ENCODE data around the gene KBTBD7. TPM values are rescaled to one million over a fixed set of nuclear protein-coding genes. Genes with fewer than 3 reads are reported as not detected.

Gene KBTBD7
- total RNA-seq, 2 experiments from 2014 or later, result 3.7 to 4.5 TPM

DNA sequence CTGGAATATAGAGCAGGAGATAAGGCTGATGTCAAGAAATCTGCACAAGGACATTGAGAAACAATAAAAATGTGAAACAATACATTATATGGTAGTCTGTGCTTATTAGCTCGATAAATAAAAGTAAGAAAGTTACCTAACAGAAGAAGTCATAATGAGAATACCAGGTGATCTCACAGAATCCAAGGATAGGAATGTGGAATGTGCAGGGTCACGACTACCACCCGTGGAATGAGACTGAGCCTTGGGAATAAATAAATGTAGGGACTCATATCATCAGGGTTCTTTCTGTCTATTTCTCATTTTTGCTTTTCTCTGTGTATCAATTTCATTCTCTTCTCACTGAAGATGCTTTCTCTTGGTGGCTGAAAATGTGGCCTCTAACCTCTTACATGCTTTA, 26.0 kb upstream of the KBTBD7 start:
- DNase-seq (no peak), ATAC-seq (no peak)
- Mint-ChIP-seq H3K4me1 (no peaks in the 10 kb centered on the region), H3K27ac (no peak overlapping the region), H3K4me3 (no peak overlapping the region), H3K9me3 (ENCODE audit: low read depth) (no peaks in the 10 kb centered on the region), H3K27me3 (no peaks in the 10 kb centered on the region), H3K36me3 (ENCODE audit: low read depth) (peaks cover 25% of the 10 kb centered on the region)
- intact Hi-C loops (cut with DNase I, micrococcal nuclease), result no loop called here
- ChIA-PET CTCF (interaction anchor here (0.6 to 3.1 kb wide), 6 partner anchors 9 to 1313 kb away, joined by 3 to 10 read pairs (median 4); no protein-coding TSS in a partner anchor), POLR2A (no interaction called here)

DNA sequence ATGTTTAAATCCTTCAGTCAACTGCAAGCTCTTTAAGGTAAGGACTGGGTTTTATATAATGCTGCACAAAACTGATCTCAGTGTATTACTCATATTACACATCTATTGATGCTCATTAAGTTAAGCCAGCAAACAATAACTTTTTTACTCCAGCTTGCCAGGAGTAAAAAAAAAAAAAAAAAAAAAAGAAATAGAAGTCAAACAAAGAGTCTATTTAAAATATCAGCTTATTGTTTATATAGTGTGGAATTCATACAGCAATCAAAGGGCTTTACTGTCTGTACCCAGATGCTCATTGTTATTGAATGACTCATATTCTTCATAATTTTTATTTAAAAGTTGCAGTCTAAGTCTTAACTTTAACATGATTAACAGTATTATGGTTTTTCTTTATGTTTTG, 21.8 kb upstream of the KBTBD7 start:
- Mint-ChIP-seq H3K27me3 (no peaks in the 10 kb centered on the region), H3K4me3 (no peak overlapping the region), H3K36me3 (ENCODE audit: low read depth) (peaks cover 18% of the 10 kb centered on the region), H3K4me1 (no peaks in the 10 kb centered on the region), H3K9me3 (ENCODE audit: low read depth) (peaks cover 6% of the 10 kb centered on the region), H3K27ac (no peak overlapping the region)
- DNase-seq (no peak), ATAC-seq (no peak)
- ChIA-PET CTCF (interaction anchor here (0.7 to 1.5 kb wide), 2 partner anchors 142 to 177 kb away, joined by 3 to 6 read pairs; no protein-coding TSS in a partner anchor), POLR2A (no interaction called here)
- intact Hi-C loops (cut with DNase I, micrococcal nuclease), result no loop called here

DNA sequence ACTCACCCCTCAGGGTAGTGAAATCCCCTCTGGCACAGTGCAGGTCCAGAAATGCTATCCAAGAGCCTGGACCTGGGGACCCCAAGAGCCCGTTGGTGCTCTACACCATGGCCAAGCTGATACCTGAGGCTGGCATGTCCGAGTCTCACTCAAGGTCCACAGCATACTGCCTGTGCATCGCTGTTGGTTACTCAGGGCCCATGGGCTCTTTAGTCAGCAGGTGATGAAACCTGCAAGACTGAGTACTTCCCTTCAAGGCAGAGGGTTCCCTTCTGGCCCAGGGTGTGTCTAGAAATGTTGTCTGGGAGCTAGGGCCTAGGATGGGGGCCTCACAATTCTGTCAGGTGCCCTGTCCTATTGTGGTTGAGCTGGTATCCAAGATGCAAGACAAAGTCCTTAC, 19.6 kb upstream of the KBTBD7 start:
- intact Hi-C loops (cut with DNase I, micrococcal nuclease), result no loop called here
- Mint-ChIP-seq H3K4me3 (no peak overlapping the region), H3K36me3 (ENCODE audit: low read depth) (peaks cover 12% of the 10 kb centered on the region), H3K9me3 (ENCODE audit: low read depth) (peaks cover 7% of the 10 kb centered on the region), H3K4me1 (no peaks in the 10 kb centered on the region), H3K27ac (no peak overlapping the region), H3K27me3 (no peaks in the 10 kb centered on the region)
- ChIA-PET POLR2A (no interaction called here), CTCF (interaction anchor here (1.1 kb wide), 1 partner anchor 9 kb away, joined by 3 read pairs; no protein-coding TSS in a partner anchor)
- ATAC-seq (no peak), DNase-seq (no peak)

- ATAC-seq (no peak), DNase-seq (no peak)
- no peaks in the 10 kb centered on the region for H3K4me1 Mint-ChIP-seq
- H3K9me3 Mint-ChIP-seq (ENCODE audit: low read depth), result peaks cover 7% of the 10 kb centered on the region
- H3K27ac Mint-ChIP-seq, result no peak overlapping the region
- intact Hi-C loops (cut with DNase I, micrococcal nuclease), result no loop called here
- H3K36me3 Mint-ChIP-seq (ENCODE audit: low read depth), result peaks cover 12% of the 10 kb centered on the region
- no peak overlapping the region for H3K4me3 Mint-ChIP-seq
- no peaks in the 10 kb centered on the region for H3K27me3 Mint-ChIP-seq
- ChIA-PET POLR2A (no interaction called here), CTCF (interaction anchor here (1.1 kb wide), 1 partner anchor 9 kb away, joined by 3 read pairs; no protein-coding TSS in a partner anchor)
Measured at GRCh38 chr13:41213316-41213715, 18.9 kb upstream of the KBTBD7 start.

DNA sequence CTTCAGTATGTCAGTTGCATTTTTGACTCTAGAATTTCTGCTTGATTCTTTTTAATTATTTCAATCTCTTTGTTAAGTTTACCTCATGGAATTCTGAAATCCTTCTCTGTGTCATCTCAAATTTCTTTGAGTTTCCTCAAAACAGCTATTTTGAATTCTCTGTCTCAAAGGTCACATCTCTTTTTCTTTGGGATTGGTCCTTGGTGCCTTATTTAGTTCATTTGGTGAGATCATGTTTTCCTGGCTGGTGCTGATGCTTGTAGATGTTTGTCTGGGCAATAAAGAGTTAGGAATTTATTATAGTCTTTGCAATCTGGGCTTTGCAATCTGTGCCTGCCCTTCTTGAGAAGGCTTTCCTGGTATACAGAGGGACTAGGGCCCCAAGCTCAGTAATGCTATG, 18.5 kb upstream of the KBTBD7 start:
- peaks cover 7% of the 10 kb centered on the region for H3K9me3 Mint-ChIP-seq (ENCODE audit: low read depth)
- H3K27ac Mint-ChIP-seq, result no peak overlapping the region
- DNase-seq (no peak), ATAC-seq (no peak)
- intact Hi-C loops (cut with DNase I, micrococcal nuclease), result no loop called here
- no peak overlapping the region for H3K4me3 Mint-ChIP-seq
- ChIA-PET CTCF (interaction anchor here (1.1 kb wide), 2 partner anchors 10 to 14 kb away, joined by 3 read pairs; no protein-coding TSS in a partner anchor), POLR2A (no interaction called here)
- no peaks in the 10 kb centered on the region for H3K27me3 Mint-ChIP-seq
- no peaks in the 10 kb centered on the region for H3K4me1 Mint-ChIP-seq
- H3K36me3 Mint-ChIP-seq (ENCODE audit: low read depth), result peaks cover 12% of the 10 kb centered on the region

DNA sequence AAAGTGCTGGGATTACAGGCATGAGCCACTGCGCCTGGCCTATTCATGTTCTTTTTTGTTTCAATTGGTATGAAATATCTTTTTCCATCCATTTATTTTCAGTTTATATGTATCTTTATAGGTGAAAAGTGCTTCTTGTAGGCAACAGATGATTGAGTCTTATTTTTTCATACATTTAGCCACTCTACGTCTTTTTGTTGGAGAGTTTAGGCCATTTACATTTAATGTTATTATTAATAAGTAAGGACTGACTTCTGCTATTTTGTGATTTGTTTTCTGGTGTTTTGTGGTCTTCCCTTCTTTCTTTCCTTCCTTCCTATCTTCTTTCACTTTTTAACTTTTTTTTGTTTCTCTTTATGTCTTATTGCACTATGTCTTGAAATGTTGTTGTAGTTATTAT, 16.7 kb upstream of the KBTBD7 start:
- no peak for ATAC-seq
- Mint-ChIP-seq H3K4me1 (no peaks in the 10 kb centered on the region), H3K27me3 (no peaks in the 10 kb centered on the region), H3K36me3 (ENCODE audit: low read depth) (peaks cover 9% of the 10 kb centered on the region), H3K4me3 (no peak overlapping the region), H3K9me3 (ENCODE audit: low read depth) (peaks cover 7% of the 10 kb centered on the region), H3K27ac (no peak overlapping the region)
- ChIA-PET POLR2A (no interaction called here), CTCF (no interaction called here)
- intact Hi-C loops (cut with DNase I, micrococcal nuclease), result no loop called here
- no peak for DNase-seq

DNA sequence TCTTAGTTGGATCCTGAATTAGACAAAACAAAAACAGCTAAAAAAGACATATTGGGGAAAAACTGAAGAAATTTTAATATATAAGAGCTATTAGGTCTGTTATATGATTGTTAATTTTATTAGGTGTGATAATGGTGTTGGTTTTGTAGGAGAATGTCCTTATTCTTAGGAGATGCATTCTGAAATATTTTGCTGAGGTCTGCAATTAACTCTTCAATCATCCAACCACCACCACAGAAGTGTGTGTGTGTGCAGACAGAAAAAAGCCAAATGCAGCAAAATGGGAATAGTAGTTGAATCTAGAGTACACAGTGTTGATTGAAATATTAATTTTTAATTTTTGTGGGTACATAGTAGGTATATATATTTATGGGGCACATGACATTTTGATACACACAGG, 12.1 kb upstream of the KBTBD7 start:
- H3K36me3 Mint-ChIP-seq (ENCODE audit: low read depth), result peaks cover 2% of the 10 kb centered on the region
- no peaks in the 10 kb centered on the region for H3K27me3 Mint-ChIP-seq
- intact Hi-C loops (cut with DNase I, micrococcal nuclease), result no loop called here
- no peak for ATAC-seq
- DNase-seq, result no peak
- H3K4me3 Mint-ChIP-seq, result no peak overlapping the region
- H3K27ac Mint-ChIP-seq, result no peak overlapping the region
- no peaks in the 10 kb centered on the region for H3K4me1 Mint-ChIP-seq
- peaks cover 3% of the 10 kb centered on the region for H3K9me3 Mint-ChIP-seq (ENCODE audit: low read depth)
- ChIA-PET POLR2A (no interaction called here), CTCF (no interaction called here)

DNA sequence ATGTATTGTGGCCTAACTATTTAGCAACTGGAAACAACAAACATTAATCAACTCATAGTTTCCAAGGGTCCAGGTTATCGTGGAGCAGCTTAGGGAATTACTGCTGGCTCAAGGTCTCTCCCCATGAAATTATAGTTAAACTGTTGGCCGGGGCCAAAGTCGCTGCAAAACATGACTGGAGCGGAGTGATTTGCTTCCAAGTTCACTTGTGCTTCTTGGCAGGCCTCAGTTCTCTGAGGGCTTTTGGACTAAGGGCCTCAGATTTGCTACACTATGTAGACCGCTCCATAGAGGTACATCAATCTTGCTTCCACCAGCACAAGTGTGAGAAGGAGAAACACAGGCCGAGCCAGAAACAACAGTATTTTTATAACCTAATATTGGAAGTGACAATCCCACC, 9.4 kb upstream of the KBTBD7 start:
- H3K27me3 Mint-ChIP-seq, result no peaks in the 10 kb centered on the region
- intact Hi-C loops (cut with DNase I, micrococcal nuclease), result no loop called here
- H3K36me3 Mint-ChIP-seq (ENCODE audit: low read depth), result no peaks in the 10 kb centered on the region
- no peak overlapping the region for H3K27ac Mint-ChIP-seq
- CTCF ChIA-PET, result no interaction called here
- POLR2A ChIA-PET, result no interaction called here
- H3K9me3 Mint-ChIP-seq (ENCODE audit: low read depth), result no peaks in the 10 kb centered on the region
- peaks cover 5% of the 10 kb centered on the region for H3K4me1 Mint-ChIP-seq
- DNase-seq, result no peak
- no peak for ATAC-seq
- no peak overlapping the region for H3K4me3 Mint-ChIP-seq

- Mint-ChIP-seq H3K4me3 (no peak overlapping the region), H3K27ac (no peak overlapping the region), H3K4me1 (peaks cover 8% of the 10 kb centered on the region), H3K9me3 (ENCODE audit: low read depth) (no peaks in the 10 kb centered on the region), H3K27me3 (no peaks in the 10 kb centered on the region), H3K36me3 (ENCODE audit: low read depth) (no peaks in the 10 kb centered on the region)
- ChIA-PET CTCF (interaction anchor here (0.5 to 0.6 kb wide), 2 partner anchors 89 to 152 kb away, joined by 3 read pairs; no protein-coding TSS in a partner anchor), POLR2A (no interaction called here)
- intact Hi-C loops (cut with DNase I, micrococcal nuclease), result no loop called here
- ATAC-seq (no peak), DNase-seq (no peak)
Measured at GRCh38 chr13:41200126-41200525, 5.8 kb upstream of the KBTBD7 start.

GRCh38 chr13:41199526-41199925, 5.2 kb upstream of the KBTBD7 start:
- Mint-ChIP-seq H3K9me3 (ENCODE audit: low read depth) (no peaks in the 10 kb centered on the region), H3K4me3 (no peak overlapping the region), H3K27me3 (no peaks in the 10 kb centered on the region), H3K27ac (no peak overlapping the region), H3K36me3 (ENCODE audit: low read depth) (no peaks in the 10 kb centered on the region), H3K4me1 (peaks cover 11% of the 10 kb centered on the region)
- DNase-seq (no peak), ATAC-seq (no peak)
- intact Hi-C loops (cut with DNase I, micrococcal nuclease), result no loop called here
- ChIA-PET POLR2A (no interaction called here), CTCF (interaction anchor here (0.5 to 0.8 kb wide), 3 partner anchors 89 to 527 kb away, joined by 3 read pairs; no protein-coding TSS in a partner anchor)

- H3K4me1 Mint-ChIP-seq, result peaks cover 13% of the 10 kb centered on the region
- H3K27ac Mint-ChIP-seq, result no peak overlapping the region
- ATAC-seq (no peak), DNase-seq (no peak)
- H3K9me3 Mint-ChIP-seq (ENCODE audit: low read depth), result no peaks in the 10 kb centered on the region
- H3K36me3 Mint-ChIP-seq (ENCODE audit: low read depth), result peaks cover 2% of the 10 kb centered on the region
- ChIA-PET CTCF (interaction anchor here (0.7 to 0.8 kb wide), 2 partner anchors 527 to 928 kb away, joined by 3 read pairs; no protein-coding TSS in a partner anchor), POLR2A (no interaction called here)
- H3K4me3 Mint-ChIP-seq, result no peak overlapping the region
- H3K27me3 Mint-ChIP-seq, result no peaks in the 10 kb centered on the region
- intact Hi-C loops (cut with DNase I, micrococcal nuclease), result no loop called here
Measured at GRCh38 chr13:41199079-41199478, 4.7 kb upstream of the KBTBD7 start.

DNA sequence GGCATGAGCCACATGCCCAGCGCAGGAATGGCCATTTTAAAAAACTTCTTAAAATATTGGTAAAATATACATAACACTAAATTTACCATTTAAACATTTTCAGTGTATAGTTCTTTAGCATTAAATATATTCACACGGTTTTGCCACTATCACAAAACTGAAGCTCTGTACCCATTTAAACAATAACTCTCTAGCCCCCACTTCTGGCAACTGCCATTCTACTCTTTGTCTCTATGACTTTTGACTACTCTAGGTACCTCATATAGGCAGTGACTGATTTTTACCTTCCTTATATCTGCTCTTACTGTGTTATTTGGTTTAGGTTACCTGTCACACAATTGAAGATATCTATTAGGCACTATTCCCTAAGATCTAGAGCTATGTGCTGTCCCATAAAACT, 2.3 kb upstream of the KBTBD7 start:
- no peaks in the 10 kb centered on the region for H3K9me3 Mint-ChIP-seq (ENCODE audit: low read depth)
- no peaks in the 10 kb centered on the region for H3K27me3 Mint-ChIP-seq
- DNase-seq, result no peak
- H3K4me1 Mint-ChIP-seq, result peaks cover 36% of the 10 kb centered on the region
- no peak for ATAC-seq
- POLR2A ChIA-PET, result interaction anchor here (1.2 kb wide), 1 partner anchor 136 kb away, joined by 3 read pairs; no protein-coding TSS in a partner anchor
- no peak overlapping the region for H3K27ac Mint-ChIP-seq
- H3K36me3 Mint-ChIP-seq (ENCODE audit: low read depth), result peaks cover 13% of the 10 kb centered on the region
- intact Hi-C loops (cut with DNase I, micrococcal nuclease), result no loop called here
- no peak overlapping the region for H3K4me3 Mint-ChIP-seq
- CTCF ChIA-PET, result interaction anchor here (0.6 to 1.5 kb wide), 7 partner anchors 16 to 383 kb away, joined by 3 to 4 read pairs (median 4); no protein-coding TSS in a partner anchor
